Parathyroid adenoma (tissue), 2 donors: ENCODE measurements around the gene RABL6.

Experiments
- H2AFZ ChIP-seq: fragments of 300-600 bp; sonication (generic); one replicate; pipeline ENCODE4 v1.7.0; 2017; ENCODE audit warnings: antibody characterized with exemption, mild to moderate bottlenecking
- H3K27ac ChIP-seq: fragments of 300-600 bp; sonication (generic); one replicate; pipeline ENCODE4 v1.7.0; 2017
- H3K27me3 ChIP-seq: fragments of 300-600 bp; sonication (generic); one replicate; pipeline ENCODE4 v1.7.0; 2017; ENCODE audit warnings: low read length; ENCODE audit not compliant: control insufficient read depth, insufficient read depth
- H3K36me3 ChIP-seq: fragments of 300-600 bp; sonication (generic); one replicate; pipeline ENCODE4 v1.7.0; 2017; ENCODE audit warnings: low read length; ENCODE audit not compliant: control insufficient read depth, insufficient read depth
- H3K4me1 ChIP-seq: fragments of 300-600 bp; sonication (generic); one replicate; pipeline ENCODE4 v1.7.0; 2017; ENCODE audit warnings: control low read depth
- H3K4me2 ChIP-seq: fragments of 300-600 bp; sonication (generic); one replicate; pipeline ENCODE4 v1.7.0; 2017; ENCODE audit warnings: low read length
- H3K4me3 ChIP-seq: fragments of 300-600 bp; sonication (generic); one replicate; pipeline ENCODE4 v1.7.0; 2017; ENCODE audit warnings: low read depth, low read length
- H3K79me2 ChIP-seq: fragments of 300-600 bp; sonication (generic); one replicate; pipeline ENCODE4 v1.7.0; 2017; ENCODE audit warnings: control low read depth
- H3K9ac ChIP-seq: fragments of 300-600 bp; sonication (generic); one replicate; pipeline ENCODE4 v1.7.0; 2017; ENCODE audit warnings: mild to moderate bottlenecking
- H3K9me3 ChIP-seq: fragments of 300-600 bp; sonication (generic); one replicate; pipeline ENCODE4 v1.7.0; 2017; ENCODE audit warnings: low read length; ENCODE audit not compliant: control insufficient read depth
- TF ChIP-seq, protein P1 (sequence below): fragments of 300-600 bp; sonication (generic); IDR thresholded peaks from one replicate; pipeline ENCODE4 v1.7.0; 2017; ENCODE audit warnings: antibody characterized with exemption, mild to moderate bottlenecking
- donor health status: primary hyperparathyroidism.

RABL6 gene

DNA sequence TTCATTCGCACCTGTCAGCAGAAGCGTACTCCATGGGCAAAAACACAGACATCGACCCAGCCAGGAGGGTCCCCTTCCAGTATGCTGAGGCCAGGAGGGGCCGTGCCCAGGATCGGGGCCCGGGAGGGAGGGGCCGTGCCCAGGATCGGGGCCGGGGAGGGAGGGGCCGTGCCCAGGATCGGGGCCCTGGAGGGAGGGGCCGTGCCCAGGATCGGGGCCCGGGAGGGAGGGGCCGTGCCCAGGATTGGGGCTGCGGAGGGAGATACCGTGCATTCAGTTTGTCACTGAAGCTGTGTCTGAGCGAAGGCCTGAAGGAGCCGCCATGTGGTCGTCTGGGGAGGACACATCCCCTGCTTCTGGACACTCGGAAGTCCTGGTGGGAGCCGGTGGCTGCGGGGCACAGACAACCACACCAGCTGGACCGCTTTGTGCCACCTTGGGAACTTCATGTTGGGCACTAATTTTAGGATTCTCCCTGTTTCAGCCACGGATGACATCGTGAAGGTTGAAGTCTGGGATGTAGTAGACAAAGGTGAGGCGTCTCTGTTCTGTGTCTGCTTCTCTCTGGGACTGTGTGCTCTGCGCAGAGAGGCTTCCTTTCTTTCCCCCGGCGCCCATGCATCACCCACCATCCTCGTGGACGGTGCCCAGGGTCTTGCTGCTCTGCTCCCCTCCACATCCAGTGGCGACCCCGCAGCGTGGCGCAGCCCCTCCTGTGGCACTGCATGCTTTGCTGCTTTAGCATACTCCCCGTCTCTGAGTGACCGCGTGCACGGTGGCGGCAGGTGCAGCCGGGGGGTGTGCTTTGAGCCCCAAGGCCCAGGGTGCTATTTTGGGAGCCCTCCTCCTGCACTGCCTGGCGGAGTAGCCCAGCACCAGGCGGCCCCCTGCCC, 17.8 kb downstream of the RABL6 start:
- H3K4me2 ChIP-seq, result no peak overlapping the region
- H3K9ac ChIP-seq, result no peak overlapping the region
- H3K9me3 ChIP-seq, result no peaks in the 10 kb centered on the region
- H3K27ac ChIP-seq, result no peak overlapping the region
- H3K79me2 ChIP-seq, result no peaks in the 10 kb centered on the region
- TF ChIP-seq, protein P1, sequence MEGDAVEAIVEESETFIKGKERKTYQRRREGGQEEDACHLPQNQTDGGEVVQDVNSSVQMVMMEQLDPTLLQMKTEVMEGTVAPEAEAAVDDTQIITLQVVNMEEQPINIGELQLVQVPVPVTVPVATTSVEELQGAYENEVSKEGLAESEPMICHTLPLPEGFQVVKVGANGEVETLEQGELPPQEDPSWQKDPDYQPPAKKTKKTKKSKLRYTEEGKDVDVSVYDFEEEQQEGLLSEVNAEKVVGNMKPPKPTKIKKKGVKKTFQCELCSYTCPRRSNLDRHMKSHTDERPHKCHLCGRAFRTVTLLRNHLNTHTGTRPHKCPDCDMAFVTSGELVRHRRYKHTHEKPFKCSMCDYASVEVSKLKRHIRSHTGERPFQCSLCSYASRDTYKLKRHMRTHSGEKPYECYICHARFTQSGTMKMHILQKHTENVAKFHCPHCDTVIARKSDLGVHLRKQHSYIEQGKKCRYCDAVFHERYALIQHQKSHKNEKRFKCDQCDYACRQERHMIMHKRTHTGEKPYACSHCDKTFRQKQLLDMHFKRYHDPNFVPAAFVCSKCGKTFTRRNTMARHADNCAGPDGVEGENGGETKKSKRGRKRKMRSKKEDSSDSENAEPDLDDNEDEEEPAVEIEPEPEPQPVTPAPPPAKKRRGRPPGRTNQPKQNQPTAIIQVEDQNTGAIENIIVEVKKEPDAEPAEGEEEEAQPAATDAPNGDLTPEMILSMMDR, result no peak
- no peaks in the 10 kb centered on the region for H3K4me1 ChIP-seq
- no peak overlapping the region for H3K4me3 ChIP-seq
- no peaks in the 10 kb centered on the region for H3K27me3 ChIP-seq
- no peaks in the 10 kb centered on the region for H3K36me3 ChIP-seq
- no peak overlapping the region for H2AFZ ChIP-seq

- H3K9ac ChIP-seq, result no peak overlapping the region
- H3K4me3 ChIP-seq, result no peak overlapping the region
- no peaks in the 10 kb centered on the region for H3K9me3 ChIP-seq
- H3K27me3 ChIP-seq, result no peaks in the 10 kb centered on the region
- TF ChIP-seq, protein P1, result no peak
- H3K4me1 ChIP-seq, result no peaks in the 10 kb centered on the region
- H3K36me3 ChIP-seq, result no peaks in the 10 kb centered on the region
- H3K79me2 ChIP-seq, result no peaks in the 10 kb centered on the region
- no peak overlapping the region for H3K4me2 ChIP-seq
- H2AFZ ChIP-seq, result no peak overlapping the region
- no peak overlapping the region for H3K27ac ChIP-seq
Measured at GRCh38 chr9:136826188-136826541, 18.4 kb downstream of the RABL6 start.

- Histone ChIP-seq H3K27ac (no peak overlapping the region), H3K4me3 (no peak overlapping the region), H3K4me1 (no peaks in the 10 kb centered on the region), H3K9me3 (no peaks in the 10 kb centered on the region), H2AFZ (no peak overlapping the region), H3K9ac (no peak overlapping the region), H3K36me3 (no peaks in the 10 kb centered on the region), H3K79me2 (no peaks in the 10 kb centered on the region), H3K27me3 (no peaks in the 10 kb centered on the region), H3K4me2 (no peak overlapping the region)
- TF ChIP-seq, protein P1, result no peak
Measured at GRCh38 chr9:136826703-136827582, 19.2 kb downstream of the RABL6 start.

DNA sequence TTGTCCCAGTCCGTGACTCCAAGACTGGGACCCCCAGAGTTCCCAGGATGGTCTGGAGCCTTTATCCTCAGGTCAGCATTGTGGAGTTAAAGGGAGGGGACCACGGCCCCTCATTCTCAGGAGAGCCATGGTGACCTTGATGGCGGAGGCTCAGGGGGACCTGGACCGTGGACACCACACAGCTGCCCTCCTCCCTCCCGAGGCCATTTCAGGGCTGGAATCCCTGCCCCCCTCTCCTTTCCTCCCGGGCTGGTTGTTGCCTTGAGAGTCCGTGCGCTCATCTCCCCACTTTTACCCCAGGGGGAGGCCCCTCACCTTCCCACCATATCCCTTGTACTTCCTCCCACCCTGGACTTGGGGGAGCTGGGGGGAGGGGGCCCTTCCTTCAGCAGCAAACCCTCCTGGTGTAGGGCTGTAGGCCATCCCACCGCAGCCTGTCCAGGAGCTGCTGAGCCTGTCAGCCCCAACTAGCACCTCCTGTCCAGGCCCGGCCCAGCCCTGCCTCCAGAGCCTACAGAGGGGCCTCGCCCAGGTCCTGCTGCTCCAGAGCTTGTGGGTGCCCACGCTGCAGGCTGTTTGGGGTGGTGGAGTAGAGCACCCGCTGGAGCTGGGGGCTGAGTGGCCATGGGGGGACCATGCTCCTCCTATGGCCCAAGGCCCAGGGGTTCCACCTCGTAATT, 20.2 kb downstream of the RABL6 start:
- no peaks in the 10 kb centered on the region for H3K9me3 ChIP-seq
- TF ChIP-seq, protein P1, result no peak
- no peak overlapping the region for H3K9ac ChIP-seq
- no peaks in the 10 kb centered on the region for H3K4me1 ChIP-seq
- no peak overlapping the region for H3K4me2 ChIP-seq
- H3K79me2 ChIP-seq, result no peaks in the 10 kb centered on the region
- no peak overlapping the region for H3K27ac ChIP-seq
- H3K27me3 ChIP-seq, result no peaks in the 10 kb centered on the region
- H3K36me3 ChIP-seq, result no peaks in the 10 kb centered on the region
- H2AFZ ChIP-seq, result no peak overlapping the region
- no peak overlapping the region for H3K4me3 ChIP-seq
